ENCODE results near the gene ITPKC. TPM values are rescaled to one million over a fixed set of nuclear protein-coding genes. Genes with fewer than 3 reads are reported as not detected.
A peak's percentile ranks its signal among the peaks of the same experiment; 100 is the strongest.

ITPKC gene
- total and polyA plus RNA-seq, 9 of the 15 experiments (the other 6 are each of a cell fraction or from before 2014, with no cell fraction given): 0.08 to 9.3 (median 5.8) TPM

DNA sequence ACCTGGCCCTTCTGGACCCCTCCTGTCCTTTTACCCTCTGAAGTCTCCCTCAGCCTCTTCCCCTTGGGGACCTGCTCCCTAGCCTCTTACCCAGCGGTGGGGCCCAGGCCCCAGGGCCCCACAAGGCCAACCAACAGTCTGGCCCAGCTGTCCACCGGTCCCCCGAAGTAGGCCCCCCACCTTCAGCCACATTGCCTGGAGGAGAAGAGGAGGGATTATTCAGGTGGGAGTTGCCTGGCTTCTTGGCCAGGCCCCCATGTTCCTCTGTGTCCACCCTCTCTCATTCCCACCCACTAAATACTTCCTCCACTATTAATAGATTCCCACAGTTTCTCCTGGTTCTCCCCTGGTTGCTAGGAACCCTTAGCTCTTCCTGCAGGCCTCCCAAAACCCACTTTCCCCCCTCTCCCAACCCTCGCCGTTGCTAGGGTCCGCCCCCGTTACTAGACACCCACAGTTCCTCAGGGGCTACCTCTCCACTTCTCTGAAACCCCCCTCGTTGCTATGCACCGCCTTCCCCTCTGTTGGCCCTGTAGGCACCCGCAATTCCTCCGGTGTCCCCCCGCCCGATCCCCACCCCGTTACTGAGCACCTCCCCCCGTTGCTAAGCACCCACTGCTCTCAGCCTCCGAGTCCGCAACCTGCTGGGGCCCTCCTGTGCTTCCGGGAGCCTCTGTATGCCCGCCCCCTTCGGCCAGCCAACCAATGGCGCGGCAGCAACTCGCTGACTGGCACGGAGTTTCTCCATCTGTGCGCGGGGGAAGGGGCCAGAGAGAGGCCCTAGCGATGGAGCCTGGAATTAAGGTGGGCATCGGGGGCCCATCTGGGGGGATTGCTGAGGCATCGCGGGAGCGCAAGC, 2.2 kb upstream of the ITPKC start (continued):
- peak; percentile 40; the same call in 1 of the 2 replicates for TF ChIP-seq CEBPZ (IDR thresholded peaks at IDR 0.05; ENCODE audit: borderline replicate concordance, low read depth, low read length)
- TF ChIP-seq, protein P1, sequence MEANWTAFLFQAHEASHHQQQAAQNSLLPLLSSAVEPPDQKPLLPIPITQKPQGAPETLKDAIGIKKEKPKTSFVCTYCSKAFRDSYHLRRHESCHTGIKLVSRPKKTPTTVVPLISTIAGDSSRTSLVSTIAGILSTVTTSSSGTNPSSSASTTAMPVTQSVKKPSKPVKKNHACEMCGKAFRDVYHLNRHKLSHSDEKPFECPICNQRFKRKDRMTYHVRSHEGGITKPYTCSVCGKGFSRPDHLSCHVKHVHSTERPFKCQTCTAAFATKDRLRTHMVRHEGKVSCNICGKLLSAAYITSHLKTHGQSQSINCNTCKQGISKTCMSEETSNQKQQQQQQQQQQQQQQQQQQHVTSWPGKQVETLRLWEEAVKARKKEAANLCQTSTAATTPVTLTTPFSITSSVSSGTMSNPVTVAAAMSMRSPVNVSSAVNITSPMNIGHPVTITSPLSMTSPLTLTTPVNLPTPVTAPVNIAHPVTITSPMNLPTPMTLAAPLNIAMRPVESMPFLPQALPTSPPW (CRISPR knock-in tag; IDR thresholded peaks at IDR 0.05): peak; percentile 78
- TF ChIP-seq HINFP (tag; conservative IDR thresholded peaks at IDR 0.05; ENCODE audit: low read depth): no peak
- no peak for TF ChIP-seq BACH1 (tag; IDR thresholded peaks at IDR 0.05)
- no peak for TF ChIP-seq ZNF23 (CRISPR knock-in tag; IDR thresholded peaks at IDR 0.05)
- no peak for TF ChIP-seq ZNF518B (CRISPR knock-in tag; IDR thresholded peaks at IDR 0.05)
- no peak for TF ChIP-seq ZNF239 (CRISPR knock-in tag; IDR thresholded peaks at IDR 0.05)
- TF ChIP-seq ZNF444 (CRISPR knock-in tag; IDR thresholded peaks at IDR 0.05): no peak
- TF ChIP-seq PML (IDR thresholded peaks at IDR 0.05; ENCODE audit: low read length): no peak
- peak; percentile 78 for TF ChIP-seq RBM25 (IDR thresholded peaks at IDR 0.05; ENCODE audit: low read depth, low read length, severe bottlenecking)
- TF ChIP-seq NCOR1 (IDR thresholded peaks at IDR 0.05): no peak
- TF ChIP-seq DMBX1 (CRISPR knock-in tag; IDR thresholded peaks at IDR 0.05; ENCODE audit: borderline replicate concordance): no peak
- TF ChIP-seq CREM (IDR thresholded peaks at IDR 0.05; ENCODE audit: low read depth): peak; percentile 49; the same call in 1 of the 2 replicates
- no peak for TF ChIP-seq HCFC1 (IDR thresholded peaks at IDR 0.05; ENCODE audit: low read depth, low read length)
- TF ChIP-seq SRSF9 (IDR thresholded peaks at IDR 0.05; ENCODE audit: borderline replicate concordance, low read depth, low read length): no peak
- peak; percentile 78; the same call in 1 of the 2 replicates for TF ChIP-seq MBD2 (IDR thresholded peaks at IDR 0.05; ENCODE audit: borderline replicate concordance, low read depth)
- TF ChIP-seq STAG1 (CRISPR knock-in tag; IDR thresholded peaks at IDR 0.05; ENCODE audit: borderline replicate concordance): no peak
